ENCODE results near the gene GPR137. TPM values are rescaled to one million over a fixed set of nuclear protein-coding genes. Genes with fewer than 3 reads are reported as not detected.

The GPR137 gene
- total and polyA plus RNA-seq, 2 experiments from 2014 or later: 16.3 to 32.5 TPM

GRCh38 chr11:64260147-64260708 is 25.4 kb upstream of the GPR137 start:
- H3F3A ChIP-seq (replicated peaks; ENCODE audit: low read depth): 0 out of 2 replicates have a peak, but pooled peaks cover 4% of the 10 kb centered on the region
- no peak overlapping the region for H3K27ac Mint-ChIP-seq
- no peaks in the 10 kb centered on the region for H3K9me2 ChIP-seq (ENCODE audit: insufficient read depth)
- TF ChIP-seq CREB1 (CRISPR knock-in tag; IDR thresholded peaks at IDR 0.05; ENCODE audit: low read depth): no peak
- TF ChIP-seq ZNF114 (CRISPR knock-in tag; IDR thresholded peaks at IDR 0.05): no peak
- no peak for TF ChIP-seq EZH2phosphoT487 (IDR thresholded peaks at IDR 0.05; ENCODE audit: unreplicated experiment)
- TF ChIP-seq ETS1 (IDR thresholded peaks at IDR 0.05): no peak
- no peak for TF ChIP-seq CTCF (conservative IDR thresholded peaks at IDR 0.05; ENCODE audit: low read depth in 2 of 2)
- TF ChIP-seq NANOG (IDR thresholded peaks at IDR 0.05; ENCODE audit: borderline replicate concordance): no peak
- TF ChIP-seq REST (IDR thresholded peaks at IDR 0.05; ENCODE audit: unreplicated experiment): no peak
- TF ChIP-seq POLR2AphosphoS5 (IDR thresholded peaks at IDR 0.05; ENCODE audit: low read depth): no peak
- no peak for TF ChIP-seq JUNB (IDR thresholded peaks at IDR 0.05; ENCODE audit: unreplicated experiment)
- no peak for TF ChIP-seq ZNF331 (CRISPR knock-in tag; IDR thresholded peaks at IDR 0.05; ENCODE audit: low read depth)
- no peak for TF ChIP-seq ZNF462 (CRISPR knock-in tag; IDR thresholded peaks at IDR 0.05)
- no peak for TF ChIP-seq STAT1 (IDR thresholded peaks at IDR 0.05; ENCODE audit: unreplicated experiment)
- no peak for TF ChIP-seq EZH2 (IDR thresholded peaks at IDR 0.05; ENCODE audit: low read depth, unreplicated experiment)
- no peaks in the 10 kb centered on the region for H3K9me3 Mint-ChIP-seq
- DNase-seq (ENCODE audit: low spot score): no peak
- H2AFZ ChIP-seq: no peak overlapping the region
- H4K20me1 ChIP-seq (replicated peaks; ENCODE audit: insufficient read depth): 0 out of 2 replicates have a peak, but pooled peaks cover 4% of the 10 kb centered on the region
- H3K4me3 Mint-ChIP-seq: no peak overlapping the region
- H3K27me3 ChIP-seq (ENCODE audit: insufficient read depth): no peaks in the 10 kb centered on the region
- ATAC-seq: no peak
- H3K4me2 ChIP-seq: no peak overlapping the region
- H3K79me2 ChIP-seq (replicated peaks; ENCODE audit: insufficient read depth): no peaks in the 10 kb centered on the region
- H3K27me3 Mint-ChIP-seq (ENCODE audit: insufficient read depth, low read depth, poor library complexity): peaks cover 11% of the 10 kb centered on the region
- no peak overlapping the region for H3K4me3 ChIP-seq
- H3K27ac ChIP-seq (ENCODE audit: low read depth): no peak overlapping the region
- H3K36me3 ChIP-seq (ENCODE audit: insufficient read depth): peaks cover 11% of the 10 kb centered on the region
- H3K36me3 Mint-ChIP-seq (ENCODE audit: low read depth): peaks cover 64% of the 10 kb centered on the region
- H3K4me1 Mint-ChIP-seq: peaks cover 7% of the 10 kb centered on the region; the same call in 2 of the 3 replicates
- no peaks in the 10 kb centered on the region for H3K4me1 ChIP-seq (ENCODE audit: insufficient read depth)

Data from GM23338 (cell line).